Measurements from ENCODE around the gene NTM. TPM values are rescaled to one million over a fixed set of nuclear protein-coding genes. Genes with fewer than 3 reads are reported as not detected.

Gene NTM
- total and polyA plus RNA-seq, 2 experiments from 2014 or later = 2.2 to 4.9 TPM

DNA sequence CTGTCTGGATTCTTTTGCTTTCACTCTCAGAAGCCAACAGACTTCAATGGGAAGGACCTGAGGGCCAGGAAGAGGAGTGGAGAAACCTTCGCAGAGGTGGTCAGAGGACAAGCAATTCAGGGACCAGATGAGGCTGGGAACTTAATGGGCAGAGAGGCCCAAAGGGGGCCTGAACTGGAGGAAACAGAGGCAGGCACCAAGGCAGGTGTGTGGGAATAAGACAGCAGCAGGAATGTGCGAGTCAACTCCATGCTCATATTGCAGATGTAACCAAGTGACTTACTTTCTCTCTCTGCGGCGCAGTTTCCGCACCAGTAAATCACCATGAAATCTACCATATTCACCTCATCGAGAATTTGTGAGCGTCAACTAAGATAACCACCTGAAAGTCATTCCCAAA is 669.1 kb downstream of the NTM start:
- no peak overlapping the region for H3K27ac ChIP-seq
- H3K4me3 ChIP-seq = no peak overlapping the region
- TF ChIP-seq EZH2 (IDR thresholded peaks at IDR 0.05; ENCODE audit: borderline replicate concordance) (no peak), EZH2phosphoT487 (IDR thresholded peaks at IDR 0.05; ENCODE audit: low read depth, severe bottlenecking, unreplicated experiment) (no peak)
- TF ChIP-seq, protein P1, sequence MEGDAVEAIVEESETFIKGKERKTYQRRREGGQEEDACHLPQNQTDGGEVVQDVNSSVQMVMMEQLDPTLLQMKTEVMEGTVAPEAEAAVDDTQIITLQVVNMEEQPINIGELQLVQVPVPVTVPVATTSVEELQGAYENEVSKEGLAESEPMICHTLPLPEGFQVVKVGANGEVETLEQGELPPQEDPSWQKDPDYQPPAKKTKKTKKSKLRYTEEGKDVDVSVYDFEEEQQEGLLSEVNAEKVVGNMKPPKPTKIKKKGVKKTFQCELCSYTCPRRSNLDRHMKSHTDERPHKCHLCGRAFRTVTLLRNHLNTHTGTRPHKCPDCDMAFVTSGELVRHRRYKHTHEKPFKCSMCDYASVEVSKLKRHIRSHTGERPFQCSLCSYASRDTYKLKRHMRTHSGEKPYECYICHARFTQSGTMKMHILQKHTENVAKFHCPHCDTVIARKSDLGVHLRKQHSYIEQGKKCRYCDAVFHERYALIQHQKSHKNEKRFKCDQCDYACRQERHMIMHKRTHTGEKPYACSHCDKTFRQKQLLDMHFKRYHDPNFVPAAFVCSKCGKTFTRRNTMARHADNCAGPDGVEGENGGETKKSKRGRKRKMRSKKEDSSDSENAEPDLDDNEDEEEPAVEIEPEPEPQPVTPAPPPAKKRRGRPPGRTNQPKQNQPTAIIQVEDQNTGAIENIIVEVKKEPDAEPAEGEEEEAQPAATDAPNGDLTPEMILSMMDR (IDR thresholded peaks at IDR 0.05; ENCODE audit: poor library complexity) = no peak
- 95% methylated on average over 7 of the region's 7 CpGs for WGBS (ENCODE audit: low lambda C conversion rate, missing lambda C conversion rate)
- DNase-seq (ENCODE audit: low spot score) = no peak
- no peaks in the 10 kb centered on the region for H3K36me3 ChIP-seq (replicated peaks; ENCODE audit: insufficient read depth, low read depth)
- H3K79me2 ChIP-seq = no peaks in the 10 kb centered on the region
- peaks cover 14% of the 10 kb centered on the region for H3K27me3 ChIP-seq
- no peaks in the 10 kb centered on the region for H3K4me1 ChIP-seq (ENCODE audit: insufficient read depth)
- no peak overlapping the region for H2AFZ ChIP-seq
- H3K9me3 ChIP-seq (ENCODE audit: low read depth) = no peaks in the 10 kb centered on the region
- H4K20me1 ChIP-seq (ENCODE audit: insufficient read depth, poor library complexity, severe bottlenecking) = no peaks in the 10 kb centered on the region
- H3K9me2 ChIP-seq (replicated peaks; ENCODE audit: insufficient read depth) = no peaks in the 10 kb centered on the region
- H3K4me2 ChIP-seq = no peak overlapping the region

DNA sequence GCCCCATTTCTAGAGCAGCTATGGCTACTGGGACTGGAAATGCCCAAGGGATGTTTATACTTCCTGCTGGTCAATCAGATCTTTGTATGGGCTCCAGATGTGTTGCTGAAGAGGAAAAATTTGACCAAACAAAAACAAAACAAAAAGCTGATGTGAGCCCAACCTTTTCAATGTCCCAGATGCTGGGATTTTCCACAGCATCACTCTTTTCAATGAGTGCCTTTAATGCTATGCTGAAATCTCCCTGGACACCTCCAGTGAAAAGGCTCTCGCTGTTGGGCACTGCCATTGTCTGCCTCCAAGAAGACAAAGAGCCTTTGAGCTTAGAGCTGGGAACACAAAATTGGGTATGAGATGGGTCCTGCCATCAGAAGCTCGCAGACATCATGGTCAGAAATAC is 671.9 kb downstream of the NTM start:
- Histone ChIP-seq H3K79me2 (no peaks in the 10 kb centered on the region), H3K9me2 (replicated peaks; ENCODE audit: insufficient read depth) (no peaks in the 10 kb centered on the region), H3K9me3 (ENCODE audit: low read depth) (no peaks in the 10 kb centered on the region), H3K4me2 (no peak overlapping the region), H3K4me1 (ENCODE audit: insufficient read depth) (no peaks in the 10 kb centered on the region), H2AFZ (no peak overlapping the region), H4K20me1 (ENCODE audit: insufficient read depth, poor library complexity, severe bottlenecking) (no peaks in the 10 kb centered on the region), H3K36me3 (replicated peaks; ENCODE audit: insufficient read depth, low read depth) (no peaks in the 10 kb centered on the region), H3K4me3 (no peak overlapping the region), H3K27ac (no peak overlapping the region), H3K27me3 (no peaks in the 10 kb centered on the region)
- WGBS (ENCODE audit: low lambda C conversion rate, missing lambda C conversion rate) = 87% methylated on average over 2 of the region's 2 CpGs
- no peak for DNase-seq (ENCODE audit: low spot score)
- TF ChIP-seq EZH2phosphoT487 (IDR thresholded peaks at IDR 0.05; ENCODE audit: low read depth, severe bottlenecking, unreplicated experiment) = no peak
- TF ChIP-seq, protein P1 (IDR thresholded peaks at IDR 0.05; ENCODE audit: poor library complexity) = no peak
- no peak for TF ChIP-seq EZH2 (IDR thresholded peaks at IDR 0.05; ENCODE audit: borderline replicate concordance)

DNA sequence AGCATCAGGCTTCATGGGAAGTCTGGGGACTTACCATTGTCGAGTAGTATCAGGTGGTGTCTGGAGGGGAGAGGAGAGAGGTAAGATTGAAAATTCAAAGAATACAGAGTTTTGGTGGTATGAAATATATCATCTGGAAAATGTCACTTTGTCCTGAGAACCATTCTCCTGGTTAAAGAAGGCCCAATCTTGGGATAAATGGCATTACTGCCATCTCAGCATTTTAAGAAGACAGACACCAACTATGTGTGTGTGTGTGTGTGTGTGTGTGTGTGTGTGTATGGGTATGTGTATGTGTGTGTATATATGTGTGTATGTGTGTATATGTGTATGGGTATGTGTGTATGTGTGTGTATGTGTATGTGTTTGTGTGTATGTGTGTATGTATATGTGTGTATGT is 673.3 kb downstream of the NTM start:
- TF ChIP-seq, protein P1 (IDR thresholded peaks at IDR 0.05; ENCODE audit: poor library complexity) = no peak
- no peak for TF ChIP-seq EZH2 (IDR thresholded peaks at IDR 0.05; ENCODE audit: borderline replicate concordance)
- TF ChIP-seq EZH2phosphoT487 (IDR thresholded peaks at IDR 0.05; ENCODE audit: low read depth, severe bottlenecking, unreplicated experiment) = no peak
- DNase-seq (ENCODE audit: low spot score) = no peak

DNA sequence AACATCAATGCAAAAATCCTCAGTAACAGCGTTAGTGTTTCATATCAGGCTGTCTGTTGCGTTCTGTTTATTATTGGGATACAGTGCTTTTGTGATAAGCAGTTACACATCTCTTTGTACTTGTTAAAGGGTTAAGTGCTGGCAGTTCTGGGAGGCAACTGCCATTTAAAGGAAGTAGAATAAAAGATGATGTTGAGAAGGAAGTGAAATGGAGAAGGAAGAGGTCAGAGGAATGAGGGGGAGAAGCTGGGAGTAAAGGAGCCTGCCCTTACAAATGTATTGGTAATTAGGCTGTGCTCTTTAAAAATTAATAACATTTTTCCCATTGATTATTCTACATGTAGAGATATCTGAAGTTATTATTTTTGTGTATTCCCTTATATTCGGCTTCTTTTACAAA is 674.7 kb downstream of the NTM start:
- H3K4me2 ChIP-seq = no peak overlapping the region
- no peaks in the 10 kb centered on the region for H3K27me3 ChIP-seq
- H3K4me3 ChIP-seq = no peak overlapping the region
- H3K9me2 ChIP-seq (replicated peaks; ENCODE audit: insufficient read depth) = no peaks in the 10 kb centered on the region
- no peaks in the 10 kb centered on the region for H4K20me1 ChIP-seq (ENCODE audit: insufficient read depth, poor library complexity, severe bottlenecking)
- no peak overlapping the region for H3K27ac ChIP-seq
- no peaks in the 10 kb centered on the region for H3K9me3 ChIP-seq (ENCODE audit: low read depth)
- 88% methylated on average over 3 of the region's 3 CpGs for whole genome bisulfite sequencing (ENCODE audit: low lambda C conversion rate, missing lambda C conversion rate)
- H3K79me2 ChIP-seq = no peaks in the 10 kb centered on the region
- TF ChIP-seq, protein P1 (IDR thresholded peaks at IDR 0.05; ENCODE audit: poor library complexity) = no peak
- TF ChIP-seq EZH2phosphoT487 (IDR thresholded peaks at IDR 0.05; ENCODE audit: low read depth, severe bottlenecking, unreplicated experiment) (no peak), EZH2 (IDR thresholded peaks at IDR 0.05; ENCODE audit: borderline replicate concordance) (no peak)
- H2AFZ ChIP-seq = no peak overlapping the region
- no peaks in the 10 kb centered on the region for H3K4me1 ChIP-seq (ENCODE audit: insufficient read depth)
- no peaks in the 10 kb centered on the region for H3K36me3 ChIP-seq (replicated peaks; ENCODE audit: insufficient read depth, low read depth)
- no peak for DNase-seq (ENCODE audit: low spot score)

More for the DNA sequence above, 673.3 kb downstream of the NTM start:
- no peaks in the 10 kb centered on the region for H3K9me2 ChIP-seq (replicated peaks; ENCODE audit: insufficient read depth)
- WGBS (ENCODE audit: low lambda C conversion rate, missing lambda C conversion rate) = 89% methylated on average over 1 of the region's 1 CpG
- no peak overlapping the region for H3K27ac ChIP-seq
- H3K9me3 ChIP-seq (ENCODE audit: low read depth) = no peaks in the 10 kb centered on the region
- H3K79me2 ChIP-seq = no peaks in the 10 kb centered on the region
- H3K4me1 ChIP-seq (ENCODE audit: insufficient read depth) = no peaks in the 10 kb centered on the region
- no peak overlapping the region for H3K4me2 ChIP-seq
- H2AFZ ChIP-seq = no peak overlapping the region
- no peaks in the 10 kb centered on the region for H3K27me3 ChIP-seq
- no peaks in the 10 kb centered on the region for H3K36me3 ChIP-seq (replicated peaks; ENCODE audit: insufficient read depth, low read depth)
- no peaks in the 10 kb centered on the region for H4K20me1 ChIP-seq (ENCODE audit: insufficient read depth, poor library complexity, severe bottlenecking)
- no peak overlapping the region for H3K4me3 ChIP-seq

Data from hepatocyte (in vitro differentiated cells).